Ectodermal cell (in vitro differentiated cells): ENCODE results near the gene ANKRD11.

Source experiments
- H3K27ac ChIP-seq: 2 replicates; pipeline ENCODE4 v1.7.0; 2013; ENCODE audit warnings: mild to moderate bottlenecking, low read depth, low read length; ENCODE audit not compliant: insufficient read depth, poor library complexity, severe bottlenecking
- H3K27me3 ChIP-seq: 2 replicates; pipeline ENCODE4 v1.7.0; 2013; ENCODE audit warnings: mild to moderate bottlenecking, low read length; ENCODE audit not compliant: insufficient read depth, control insufficient read depth, poor library complexity, severe bottlenecking
- H3K36me3 ChIP-seq: one replicate; pipeline ENCODE4 v1.7.0; 2013; ENCODE audit warnings: low read length; ENCODE audit not compliant: control insufficient read depth, insufficient read depth
- H3K4me1 ChIP-seq: one replicate; pipeline ENCODE4 v1.7.0; 2013; ENCODE audit warnings: low read length; ENCODE audit not compliant: control insufficient read depth, insufficient read depth
- H3K4me3 ChIP-seq: 2 replicates; pipeline ENCODE4 v1.7.0; 2013; ENCODE audit warnings: low read depth, low read length, control low read depth; ENCODE audit not compliant: insufficient read depth
- H3K9me3 ChIP-seq: 2 replicates; pipeline ENCODE4 v1.7.0; 2013; ENCODE audit warnings: mild to moderate bottlenecking, low read length, moderate library complexity; ENCODE audit not compliant: control insufficient read depth
- WGBS, 2 experiments: methylation state at CpG; one replicate each; pipeline ENCODE4 v1.1.7; 2013; ENCODE audit warnings: missing lambda C conversion rate in 2 of 2; 5-methylcytosine and 5-hydroxymethylcytosine counted together

Gene ANKRD11

GRCh38 chr16:89409161-89409711 is 81.1 kb downstream of the ANKRD11 start:
- 90 to 91% methylated on average over 13 of the region's 13 CpGs for WGBS, 2 experiments
- Histone ChIP-seq H3K4me3 (no peak overlapping the region), H3K4me1 (peaks cover 65% of the 10 kb centered on the region)

GRCh38 chr16:89408315-89408714 is 82.0 kb downstream of the ANKRD11 start:
- no peaks in the 10 kb centered on the region for H3K9me3 ChIP-seq
- no peaks in the 10 kb centered on the region for H3K27me3 ChIP-seq
- WGBS, 2 experiments = 88 to 90% methylated on average over 12 of the region's 12 CpGs
- peaks cover 65% of the 10 kb centered on the region for H3K4me1 ChIP-seq
- H3K27ac ChIP-seq = no peak overlapping the region
- H3K36me3 ChIP-seq = no peaks in the 10 kb centered on the region
- no peak overlapping the region for H3K4me3 ChIP-seq

More at GRCh38 chr16:89409161-89409711, 81.1 kb downstream of the ANKRD11 start:
- Histone ChIP-seq H3K27ac (no peak overlapping the region), H3K27me3 (no peaks in the 10 kb centered on the region), H3K36me3 (no peaks in the 10 kb centered on the region), H3K9me3 (no peaks in the 10 kb centered on the region)

- H3K27ac ChIP-seq = no peak overlapping the region
- no peaks in the 10 kb centered on the region for H3K36me3 ChIP-seq
- 93% methylated on average over 5 of the region's 5 CpGs for WGBS, 2 experiments
- H3K4me3 ChIP-seq = no peak overlapping the region
- peaks cover 65% of the 10 kb centered on the region for H3K4me1 ChIP-seq
- no peaks in the 10 kb centered on the region for H3K9me3 ChIP-seq
- no peaks in the 10 kb centered on the region for H3K27me3 ChIP-seq
Observed at GRCh38 chr16:89407925-89408300, 82.4 kb downstream of the ANKRD11 start.

GRCh38 chr16:89407282-89407924 is 83.0 kb downstream of the ANKRD11 start:
- H3K27me3 ChIP-seq = no peaks in the 10 kb centered on the region
- no peaks in the 10 kb centered on the region for H3K9me3 ChIP-seq
- H3K4me1 ChIP-seq = peaks cover 65% of the 10 kb centered on the region
- H3K4me3 ChIP-seq = no peak overlapping the region
- whole genome bisulfite sequencing, 2 experiments = 85 to 88% methylated on average over 17 of the region's 17 CpGs
- no peak overlapping the region for H3K27ac ChIP-seq
- H3K36me3 ChIP-seq = no peaks in the 10 kb centered on the region

GRCh38 chr16:89406277-89406888 is 84.0 kb downstream of the ANKRD11 start:
- H3K27ac ChIP-seq = peak overlapping the region; percentile 32
- no peak overlapping the region for H3K4me3 ChIP-seq
- H3K4me1 ChIP-seq = peaks cover 65% of the 10 kb centered on the region
- 92 to 93% methylated on average over 22 of the region's 22 CpGs for WGBS, 2 experiments
- no peaks in the 10 kb centered on the region for H3K36me3 ChIP-seq
- no peaks in the 10 kb centered on the region for H3K27me3 ChIP-seq
- H3K9me3 ChIP-seq = no peaks in the 10 kb centered on the region

- H3K4me1 ChIP-seq = peaks cover 54% of the 10 kb centered on the region
- 96% methylated on average over 7 to 8 of the region's 8 CpGs for whole genome bisulfite sequencing, 2 experiments
Observed at GRCh38 chr16:89404561-89404960, 85.8 kb downstream of the ANKRD11 start.

GRCh38 chr16:89402962-89403361 is 87.4 kb downstream of the ANKRD11 start:
- Histone ChIP-seq H3K27me3 (no peaks in the 10 kb centered on the region), H3K27ac (no peak overlapping the region), H3K36me3 (no peaks in the 10 kb centered on the region), H3K9me3 (no peaks in the 10 kb centered on the region), H3K4me3 (no peak overlapping the region), H3K4me1 (peaks cover 44% of the 10 kb centered on the region)
- 90% methylated on average over 17 of the region's 17 CpGs for WGBS, 2 experiments

More at GRCh38 chr16:89404561-89404960, 85.8 kb downstream of the ANKRD11 start:
- H3K4me3 ChIP-seq = no peak overlapping the region
- H3K36me3 ChIP-seq = no peaks in the 10 kb centered on the region
- H3K9me3 ChIP-seq = no peaks in the 10 kb centered on the region
- no peak overlapping the region for H3K27ac ChIP-seq
- H3K27me3 ChIP-seq = no peaks in the 10 kb centered on the region

GRCh38 chr16:89401641-89402445 is 88.5 kb downstream of the ANKRD11 start:
- Histone ChIP-seq H3K4me1 (peaks cover 37% of the 10 kb centered on the region), H3K9me3 (no peaks in the 10 kb centered on the region), H3K27me3 (no peaks in the 10 kb centered on the region), H3K4me3 (no peak overlapping the region), H3K27ac (peak overlapping the region; percentile 16), H3K36me3 (peaks cover 5% of the 10 kb centered on the region)
- 92 to 93% methylated on average over 25 of the region's 27 CpGs for WGBS, 2 experiments

- H3K27ac ChIP-seq = no peak overlapping the region
- H3K4me1 ChIP-seq = peaks cover 31% of the 10 kb centered on the region
- 92 to 94% methylated on average over 11 to 12 of the region's 12 CpGs for WGBS, 2 experiments
Observed at GRCh38 chr16:89401205-89401604, 89.2 kb downstream of the ANKRD11 start.

GRCh38 chr16:89400740-89401139 is 89.6 kb downstream of the ANKRD11 start:
- Histone ChIP-seq H3K4me3 (no peak overlapping the region), H3K9me3 (no peaks in the 10 kb centered on the region)

More at GRCh38 chr16:89401205-89401604, 89.2 kb downstream of the ANKRD11 start:
- H3K36me3 ChIP-seq = peaks cover 5% of the 10 kb centered on the region
- no peak overlapping the region for H3K4me3 ChIP-seq
- H3K9me3 ChIP-seq = no peaks in the 10 kb centered on the region
- no peaks in the 10 kb centered on the region for H3K27me3 ChIP-seq

More at GRCh38 chr16:89400740-89401139, 89.6 kb downstream of the ANKRD11 start:
- Histone ChIP-seq H3K27me3 (no peaks in the 10 kb centered on the region), H3K36me3 (peaks cover 5% of the 10 kb centered on the region), H3K4me1 (peaks cover 26% of the 10 kb centered on the region), H3K27ac (no peak overlapping the region)
- WGBS, 2 experiments = 89 to 91% methylated on average over 12 of the region's 14 CpGs
